ENCODE measurements around the gene ADAT2. TPM values are rescaled to one million over a fixed set of nuclear protein-coding genes. Genes with fewer than 3 reads are reported as not detected.

The ADAT2 gene
- total and polyA plus RNA-seq, 10 of the 15 experiments (the other 5 are each of a cell fraction or from before 2014, with no cell fraction given) = 7.8 to 38.6 (median 17.3) TPM

DNA sequence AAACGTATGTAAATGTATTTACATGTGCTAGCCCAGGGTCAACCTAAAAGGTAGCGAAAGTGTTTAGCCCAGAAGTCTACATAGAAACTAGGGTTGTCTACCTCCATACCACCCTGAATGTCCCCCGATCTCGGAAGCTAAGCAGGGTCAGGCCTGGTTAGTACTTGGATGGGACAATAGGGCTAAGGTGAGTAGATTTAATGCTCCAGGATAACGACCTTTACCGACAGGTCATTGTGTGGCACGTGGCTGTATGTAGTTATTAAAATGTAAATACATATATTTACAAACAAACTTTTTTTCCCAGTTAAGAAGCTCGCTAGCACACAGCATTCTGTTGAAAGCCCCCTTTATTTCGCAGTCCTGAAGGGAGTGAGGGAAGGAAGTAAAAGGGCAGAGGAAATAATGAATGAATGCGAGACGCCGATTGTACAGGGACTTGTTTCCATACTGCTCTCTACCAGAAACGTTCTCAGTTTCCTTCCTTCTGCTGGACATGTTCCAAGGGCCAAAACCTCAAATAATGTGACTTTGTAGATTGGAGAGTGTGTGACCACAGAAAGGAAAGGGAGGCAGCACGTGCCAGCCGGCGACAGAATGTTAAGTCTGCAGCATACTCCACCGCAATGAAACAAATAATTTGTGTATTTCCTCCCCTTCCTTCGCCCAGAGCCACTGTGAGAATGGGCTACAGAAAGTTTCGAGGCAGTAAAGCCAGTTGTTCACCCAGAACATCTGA is 612 bp downstream of the ADAT2 start:
- TSS peak; percentile 88 for BruUV-seq (replicated peaks)
- ChIA-PET RAD21 (ENCODE audit: unreplicated experiment) (interaction anchor here (1.0 to 1.4 kb wide), 2 partner anchors 28 to 63 kb away, joined by 3 read pairs; no protein-coding TSS in a partner anchor), POLR2A (interaction anchor here (0.6 kb wide), 1 partner anchor 379 kb away, joined by 6 read pairs; no protein-coding TSS in a partner anchor), CTCF (interaction anchor here (0.7 to 2.1 kb wide), 4 partner anchors 22 to 113 kb away, joined by 3 to 9 read pairs (median 4); partner anchors contain the start of gene FUCA2), SMC1A (ENCODE audit: uncharacterized antibody, unreplicated experiment) (interaction anchor here (0.8 to 2.2 kb wide), 9 partner anchors 8 to 217 kb away, joined by 3 to 6 read pairs (median 4); partner anchors contain the start of gene FUCA2)
- TF ChIP-seq YY1 (IDR thresholded peaks at IDR 0.05; ENCODE audit: low read depth, low read length) = peak; percentile 53; the same call in 1 of the 2 replicates
- TF ChIP-seq IKZF2 (IDR thresholded peaks at IDR 0.05) = peak; percentile 10 to 13; a peak in 1 of 4 replicates
- peak; percentile 65 for TF ChIP-seq NR2F1 (conservative IDR thresholded peaks at IDR 0.05)
- TF ChIP-seq, protein P1, sequence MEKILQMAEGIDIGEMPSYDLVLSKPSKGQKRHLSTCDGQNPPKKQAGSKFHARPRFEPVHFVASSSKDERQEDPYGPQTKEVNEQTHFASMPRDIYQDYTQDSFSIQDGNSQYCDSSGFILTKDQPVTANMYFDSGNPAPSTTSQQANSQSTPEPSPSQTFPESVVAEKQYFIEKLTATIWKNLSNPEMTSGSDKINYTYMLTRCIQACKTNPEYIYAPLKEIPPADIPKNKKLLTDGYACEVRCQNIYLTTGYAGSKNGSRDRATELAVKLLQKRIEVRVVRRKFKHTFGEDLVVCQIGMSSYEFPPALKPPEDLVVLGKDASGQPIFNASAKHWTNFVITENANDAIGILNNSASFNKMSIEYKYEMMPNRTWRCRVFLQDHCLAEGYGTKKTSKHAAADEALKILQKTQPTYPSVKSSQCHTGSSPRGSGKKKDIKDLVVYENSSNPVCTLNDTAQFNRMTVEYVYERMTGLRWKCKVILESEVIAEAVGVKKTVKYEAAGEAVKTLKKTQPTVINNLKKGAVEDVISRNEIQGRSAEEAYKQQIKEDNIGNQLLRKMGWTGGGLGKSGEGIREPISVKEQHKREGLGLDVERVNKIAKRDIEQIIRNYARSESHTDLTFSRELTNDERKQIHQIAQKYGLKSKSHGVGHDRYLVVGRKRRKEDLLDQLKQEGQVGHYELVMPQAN (conservative IDR thresholded peaks at IDR 0.05) = peak; percentile 36; the same call in 1 of the 2 replicates
- TF ChIP-seq SREBF2 (IDR thresholded peaks at IDR 0.05; ENCODE audit: low read length) = peak; percentile 71
- TF ChIP-seq ZNF24 (IDR thresholded peaks at IDR 0.05) = peak; percentile 87
- no peak for TF ChIP-seq IRF4 (IDR thresholded peaks at IDR 0.05; ENCODE audit: low read depth, low read length)
- TF ChIP-seq CREB1 (IDR thresholded peaks at IDR 0.05; ENCODE audit: low read depth) = no peak
- TF ChIP-seq MEF2A (IDR thresholded peaks at IDR 0.05; ENCODE audit: insufficient read depth, low read depth, low read length) = no peak
- TF ChIP-seq MXI1 (IDR thresholded peaks at IDR 0.05; ENCODE audit: low read depth, low read length) = 0 out of 2 replicates have a peak, but pooled peaks have one; percentile 5
- 0 out of 2 replicates have a peak, but pooled peaks have one; percentile 34 for TF ChIP-seq ZNF217 (IDR thresholded peaks at IDR 0.05)
- no peak for TF ChIP-seq SMC3 (IDR thresholded peaks at IDR 0.05; ENCODE audit: borderline replicate concordance, low read length)
- TF ChIP-seq MTA3 (IDR thresholded peaks at IDR 0.05; ENCODE audit: borderline replicate concordance, low read length) = peak; percentile 14; the same call in 1 of the 2 replicates
- TF ChIP-seq JUND (IDR thresholded peaks at IDR 0.05; ENCODE audit: low read depth, low read length) = no peak
- TF ChIP-seq ZBED1 (IDR thresholded peaks at IDR 0.05; ENCODE audit: borderline replicate concordance) = 0 out of 2 replicates have a peak, but pooled peaks have one; percentile 18
- TF ChIP-seq, protein P2, sequence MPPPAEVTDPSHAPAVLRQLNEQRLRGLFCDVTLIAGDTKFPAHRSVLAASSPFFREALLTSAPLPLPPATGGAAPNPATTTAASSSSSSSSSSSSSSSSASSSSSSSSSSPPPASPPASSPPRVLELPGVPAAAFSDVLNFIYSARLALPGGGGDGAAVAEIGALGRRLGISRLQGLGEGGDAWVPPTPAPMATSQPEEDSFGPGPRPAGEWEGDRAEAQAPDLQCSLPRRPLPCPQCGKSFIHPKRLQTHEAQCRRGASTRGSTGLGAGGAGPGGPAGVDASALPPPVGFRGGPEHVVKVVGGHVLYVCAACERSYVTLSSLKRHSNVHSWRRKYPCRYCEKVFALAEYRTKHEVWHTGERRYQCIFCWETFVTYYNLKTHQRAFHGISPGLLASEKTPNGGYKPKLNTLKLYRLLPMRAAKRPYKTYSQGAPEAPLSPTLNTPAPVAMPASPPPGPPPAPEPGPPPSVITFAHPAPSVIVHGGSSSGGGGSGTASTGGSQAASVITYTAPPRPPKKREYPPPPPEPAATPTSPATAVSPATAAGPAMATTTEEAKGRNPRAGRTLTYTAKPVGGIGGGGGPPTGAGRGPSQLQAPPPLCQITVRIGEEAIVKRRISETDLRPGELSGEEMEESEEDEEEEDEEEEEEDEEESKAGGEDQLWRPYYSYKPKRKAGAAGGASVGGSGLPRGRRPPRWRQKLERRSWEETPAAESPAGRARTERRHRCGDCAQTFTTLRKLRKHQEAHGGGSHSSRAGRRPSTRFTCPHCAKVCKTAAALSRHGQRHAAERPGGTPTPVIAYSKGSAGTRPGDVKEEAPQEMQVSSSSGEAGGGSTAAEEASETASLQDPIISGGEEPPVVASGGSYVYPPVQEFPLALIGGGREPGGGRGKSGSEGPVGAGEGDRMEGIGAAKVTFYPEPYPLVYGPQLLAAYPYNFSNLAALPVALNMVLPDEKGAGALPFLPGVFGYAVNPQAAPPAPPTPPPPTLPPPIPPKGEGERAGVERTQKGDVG (CRISPR knock-in tag; IDR thresholded peaks at IDR 0.05) = no peak
- peak; percentile 63 to 73; a peak in 3 of 4 replicates for TF ChIP-seq BHLHE40 (IDR thresholded peaks at IDR 0.05; ENCODE audit: borderline replicate concordance in 1 of 2, low read depth in 2 of 2, low read length in 1 of 2)
- Histone ChIP-seq H3K27ac (ENCODE audit: control insufficient read depth, insufficient read depth) (peak overlapping the region; percentile 88), H3K4me2 (ENCODE audit: control insufficient read depth, insufficient read depth) (peak overlapping the region; percentile 80), H2AFZ (ENCODE audit: control insufficient read depth, low read depth, low read length) (peak overlapping the region; percentile 98), H3K9me3 (replicated peaks; ENCODE audit: control insufficient read depth, insufficient read depth, low read length) (no peaks in the 10 kb centered on the region), H3K36me3 (ENCODE audit: control insufficient read depth in 2 of 2, insufficient read depth in 2 of 2, low read length in 1 of 2) (peaks cover 0 to 5% of the 10 kb centered on the region in 2 experiments; a peak in 1 of 4 replicates), H3K4me3 (peak overlapping the region; percentile 77), H3K27me3 (replicated peaks in 1 of 2; ENCODE audit: control insufficient read depth in 2 of 2, insufficient read depth in 2 of 2, low read length in 1 of 2) (no peaks in the 10 kb centered on the region), H4K20me1 (ENCODE audit: control insufficient read depth, insufficient read depth) (no peaks in the 10 kb centered on the region), H3K79me2 (ENCODE audit: control insufficient read depth, insufficient read depth, low read length) (peaks cover 45% of the 10 kb centered on the region), H3K9ac (ENCODE audit: control insufficient read depth, insufficient read depth, low read length) (peak overlapping the region; percentile 89), H3K4me1 (ENCODE audit: control insufficient read depth, insufficient read depth, low read length) (no peaks in the 10 kb centered on the region; the same call in 1 of the 2 replicates)
- FAIRE-seq = no peak
- intact Hi-C loops (cut with micrococcal nuclease; ENCODE audit: unreplicated experiment) (loop anchor here (1.0 to 5.0 kb wide), 4 partner anchors 55 to 612 kb away; partner anchors contain the start of gene LTV1), in situ Hi-C loops (cut with MboI) (no loop called here)
- WGBS (ENCODE audit: insufficient coverage, insufficient replicate concordance, low lambda C conversion rate, missing lambda C conversion rate) = 2% methylated on average over 19 of the region's 19 CpGs
- DNase-seq (ENCODE audit: low read depth, low spot score) = peak; percentile 53
- peak; percentile 32 for ATAC-seq

All from GM12878 (cell line).